GM12874 (cell line): ENCODE data around the gene MEI4.

Source experiments
- CTCF ChIP-seq: IDR thresholded peaks from 2 replicates; pipeline ENCODE4 v1.5.1; 2011; ENCODE audit warnings: low read depth, mild to moderate bottlenecking, control low read depth, low read length, moderate library complexity; ENCODE audit not compliant: insufficient read depth

The MEI4 gene

GRCh38 chr6:77626426-77626825 lies 26.4 kb upstream of the MEI4 start:
- TF ChIP-seq CTCF, result no peak

GRCh38 chr6:77630014-77630413 lies 22.8 kb upstream of the MEI4 start:
- no peak for TF ChIP-seq CTCF

GRCh38 chr6:77633471-77633870 lies 19.4 kb upstream of the MEI4 start:
- no peak for TF ChIP-seq CTCF

GRCh38 chr6:77633993-77634715 lies 18.7 kb upstream of the MEI4 start:
- TF ChIP-seq CTCF, result no peak

GRCh38 chr6:77638129-77638830 lies 14.6 kb upstream of the MEI4 start:
- TF ChIP-seq CTCF, result no peak

GRCh38 chr6:77644102-77644705 lies 8.6 kb upstream of the MEI4 start:
- TF ChIP-seq CTCF, result no peak

GRCh38 chr6:77650098-77650663 lies 2.7 kb upstream of the MEI4 start:
- no peak for TF ChIP-seq CTCF
